ENCODE results near the gene ZSCAN18.
"Not testable (repeated sequence)": the region's sequence is repeated elsewhere in the genome, so short reads cannot be mapped to it uniquely, and the experiment has no call there.

The ZSCAN18 gene

GRCh38 chr19:58097781-58098681 is at the start of gene ZSCAN18:
Gene ZSCAN18, minus strand, starts transcription at chr19:58098231. Its CDS starts 7,964 bp downstream, at chr19:58090267.
- H3K4me3 ChIP-seq (ENCODE audit: low read depth, low read length), result no peak within 1 kb of the TSS
- no peak for TF ChIP-seq CTCF (IDR thresholded peaks at IDR 0.05; ENCODE audit: borderline replicate concordance, insufficient read depth, low read depth, low read length)

- not testable (repeated sequence) for H3K4me3 ChIP-seq (ENCODE audit: low read depth, low read length)
Measured at GRCh38 chr19:58147475-58147874, 49.4 kb upstream of the ZSCAN18 start.

GRCh38 chr19:58145849-58146248 is 47.8 kb upstream of the ZSCAN18 start:
- no peak overlapping the region for H3K4me3 ChIP-seq (ENCODE audit: low read depth, low read length)
- TF ChIP-seq CTCF (IDR thresholded peaks at IDR 0.05; ENCODE audit: borderline replicate concordance, insufficient read depth, low read depth, low read length), result no peak

GRCh38 chr19:58134244-58134643 is 36.2 kb upstream of the ZSCAN18 start:
- no peak overlapping the region for H3K4me3 ChIP-seq (ENCODE audit: low read depth, low read length)
- no peak for TF ChIP-seq CTCF (IDR thresholded peaks at IDR 0.05; ENCODE audit: borderline replicate concordance, insufficient read depth, low read depth, low read length)

- no peak overlapping the region for H3K4me3 ChIP-seq (ENCODE audit: low read depth, low read length)
- no peak for TF ChIP-seq CTCF (IDR thresholded peaks at IDR 0.05; ENCODE audit: borderline replicate concordance, insufficient read depth, low read depth, low read length)
Measured at GRCh38 chr19:58129284-58129683, 31.3 kb upstream of the ZSCAN18 start.

- H3K4me3 ChIP-seq (ENCODE audit: low read depth, low read length), result no peak overlapping the region
- TF ChIP-seq CTCF (IDR thresholded peaks at IDR 0.05; ENCODE audit: borderline replicate concordance, insufficient read depth, low read depth, low read length), result no peak
Measured at GRCh38 chr19:58128041-58128685, 30.1 kb upstream of the ZSCAN18 start.

GRCh38 chr19:58123354-58123753 is 25.3 kb upstream of the ZSCAN18 start:
- H3K4me3 ChIP-seq (ENCODE audit: low read depth, low read length), result no peak overlapping the region
- no peak for TF ChIP-seq CTCF (IDR thresholded peaks at IDR 0.05; ENCODE audit: borderline replicate concordance, insufficient read depth, low read depth, low read length)
